HepG2 (cell line): ENCODE results near the gene RNF125. TPM values are rescaled to one million over a fixed set of nuclear protein-coding genes. Genes with fewer than 3 reads are reported as not detected.
A peak's percentile ranks its signal among the peaks of the same experiment; 100 is the strongest.

Experiments used
- ARID5B ChIP-seq: IDR thresholded peaks from 2 replicates; pipeline ENCODE4 v1.4.0; 2020; ENCODE audit warnings: mild to moderate bottlenecking, missing genetic modification reagents
- ATRX ChIP-seq: sonication (generic); formaldehyde crosslinking; IDR thresholded peaks from 2 replicates; pipeline ENCODE4 v1.4.0; 2020; ENCODE audit warnings: missing genetic modification reagents, borderline replicate concordance
- CCAR2 ChIP-seq: fragments of 200-400 bp; formaldehyde crosslinking; optimal IDR thresholded peaks from 2 replicates; pipeline ENCODE3; 2018; ENCODE audit warnings: low read depth, mild to moderate bottlenecking, low read length, moderate library complexity
- HNF4A ChIP-seq: sonication (generic); formaldehyde crosslinking; IDR thresholded peaks from 2 replicates; pipeline ENCODE4 v1.4.0; 2020; ENCODE audit warnings: missing genetic modification reagents
- JUN ChIP-seq: sonication (generic); formaldehyde crosslinking; IDR thresholded peaks from 2 replicates; pipeline ENCODE4 v1.4.0; 2020; ENCODE audit warnings: mild to moderate bottlenecking, missing genetic modification reagents
- NFKBIZ ChIP-seq: IDR thresholded peaks from 2 replicates; pipeline ENCODE4 v1.6.1; 2018; ENCODE audit warnings: missing genetic modification reagents, missing compliant biosample characterization
- SPEN ChIP-seq: sonication (generic); formaldehyde crosslinking; IDR thresholded peaks from 2 replicates; pipeline ENCODE4 v1.5.1; 2020; ENCODE audit warnings: low read depth, mild to moderate bottlenecking, missing genetic modification reagents
- SRSF4 ChIP-seq: fragments of 200-400 bp; formaldehyde crosslinking; IDR thresholded peaks from one replicate; pipeline ENCODE4 v1.6.1; 2018; ENCODE audit warnings: mild to moderate bottlenecking, low read depth, low read length, moderate library complexity; ENCODE audit not compliant: poor library complexity, severe bottlenecking
- ZC3H4 ChIP-seq: sonication (generic); formaldehyde crosslinking; IDR thresholded peaks from 2 replicates; pipeline ENCODE4 v1.4.0; 2020; ENCODE audit warnings: missing genetic modification reagents, borderline replicate concordance
- ZIK1 ChIP-seq: sonication (generic); formaldehyde crosslinking; IDR thresholded peaks from 2 replicates; pipeline ENCODE4 v1.5.0; 2020; ENCODE audit warnings: mild to moderate bottlenecking, low read depth, missing genetic modification reagents, borderline replicate concordance
- ZNF782 ChIP-seq: sonication (generic); formaldehyde crosslinking; IDR thresholded peaks from 2 replicates; pipeline ENCODE4 v1.4.0; 2020; ENCODE audit warnings: missing genetic modification reagents, mild to moderate bottlenecking, borderline replicate concordance
- ZNF839 ChIP-seq: sonication (generic); formaldehyde crosslinking; IDR thresholded peaks from 2 replicates; pipeline ENCODE4 v1.4.0; 2020; ENCODE audit warnings: missing genetic modification reagents, mild to moderate bottlenecking, borderline replicate concordance
- ZZZ3 ChIP-seq: sonication (generic); formaldehyde crosslinking; IDR thresholded peaks from 2 replicates; pipeline ENCODE4 v1.4.0; 2020; ENCODE audit warnings: missing genetic modification reagents, mild to moderate bottlenecking, borderline replicate concordance
- polyA plus RNA-seq, 8 experiments: library from polyadenylated mRNA; depleted of rRNA in 3 of 8; stranded (reverse) in 7 of 8; unstranded in 1 of 8; fragments of >200 nt; fragmentation: Illumina TruSeq in 4 of 8; extraction: Trizol in 4 of 8; gene quantifications; 2 replicates each; pipeline versions ENCODE4 v1.2.1 to v1.2.3, GENCODE V29; 2011 to 2016; ENCODE audit warnings: low read depth in 4 of 8, missing spikeins in 1 of 8, mixed read lengths in 1 of 8; ENCODE audit not compliant: insufficient read depth in 1 of 8
- total RNA-seq, 5 experiments: library from RNA; depleted of rRNA; stranded (reverse); fragments of >200 nt; fragmentation: Illumina TruSeq; extraction: Trizol; gene quantifications; 2 replicates each; pipeline ENCODE4 v1.2.3, GENCODE V29; 2016; ENCODE audit warnings: low read depth in 1 of 5
- TF ChIP-seq, protein P1 (sequence below): sonication (generic); formaldehyde crosslinking; IDR thresholded peaks from 2 replicates; pipeline ENCODE4 v1.9.0; 2022; ENCODE audit warnings: missing genetic modification reagents, mild to moderate bottlenecking, borderline replicate concordance
- TF ChIP-seq, protein P2 (sequence below): sonication (generic); formaldehyde crosslinking; IDR thresholded peaks from 2 replicates; pipeline ENCODE4 v1.5.0; 2020; ENCODE audit warnings: mild to moderate bottlenecking, missing genetic modification reagents, borderline replicate concordance
- TF ChIP-seq, protein P3 (sequence below): IDR thresholded peaks from 2 replicates; pipeline ENCODE4 v1.6.1; 2016; ENCODE audit warnings: missing compliant biosample characterization, missing genetic modification reagents, borderline replicate concordance

The RNF125 gene
- total and polyA plus RNA-seq, 2 of the 13 experiments (the other 11 are each of a cell fraction or from before 2014, with no cell fraction given) = 0.58 to 1.8 TPM

- TF ChIP-seq, protein P1, sequence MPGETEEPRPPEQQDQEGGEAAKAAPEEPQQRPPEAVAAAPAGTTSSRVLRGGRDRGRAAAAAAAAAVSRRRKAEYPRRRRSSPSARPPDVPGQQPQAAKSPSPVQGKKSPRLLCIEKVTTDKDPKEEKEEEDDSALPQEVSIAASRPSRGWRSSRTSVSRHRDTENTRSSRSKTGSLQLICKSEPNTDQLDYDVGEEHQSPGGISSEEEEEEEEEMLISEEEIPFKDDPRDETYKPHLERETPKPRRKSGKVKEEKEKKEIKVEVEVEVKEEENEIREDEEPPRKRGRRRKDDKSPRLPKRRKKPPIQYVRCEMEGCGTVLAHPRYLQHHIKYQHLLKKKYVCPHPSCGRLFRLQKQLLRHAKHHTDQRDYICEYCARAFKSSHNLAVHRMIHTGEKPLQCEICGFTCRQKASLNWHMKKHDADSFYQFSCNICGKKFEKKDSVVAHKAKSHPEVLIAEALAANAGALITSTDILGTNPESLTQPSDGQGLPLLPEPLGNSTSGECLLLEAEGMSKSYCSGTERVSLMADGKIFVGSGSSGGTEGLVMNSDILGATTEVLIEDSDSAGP = no peak
- 0 out of 2 replicates have a peak, but pooled peaks have one; percentile 9 for TF ChIP-seq ARID5B
- no peak for TF ChIP-seq ZNF782 (CRISPR knock-in tag)
- TF ChIP-seq CCAR2 = no peak
- TF ChIP-seq, protein P2, sequence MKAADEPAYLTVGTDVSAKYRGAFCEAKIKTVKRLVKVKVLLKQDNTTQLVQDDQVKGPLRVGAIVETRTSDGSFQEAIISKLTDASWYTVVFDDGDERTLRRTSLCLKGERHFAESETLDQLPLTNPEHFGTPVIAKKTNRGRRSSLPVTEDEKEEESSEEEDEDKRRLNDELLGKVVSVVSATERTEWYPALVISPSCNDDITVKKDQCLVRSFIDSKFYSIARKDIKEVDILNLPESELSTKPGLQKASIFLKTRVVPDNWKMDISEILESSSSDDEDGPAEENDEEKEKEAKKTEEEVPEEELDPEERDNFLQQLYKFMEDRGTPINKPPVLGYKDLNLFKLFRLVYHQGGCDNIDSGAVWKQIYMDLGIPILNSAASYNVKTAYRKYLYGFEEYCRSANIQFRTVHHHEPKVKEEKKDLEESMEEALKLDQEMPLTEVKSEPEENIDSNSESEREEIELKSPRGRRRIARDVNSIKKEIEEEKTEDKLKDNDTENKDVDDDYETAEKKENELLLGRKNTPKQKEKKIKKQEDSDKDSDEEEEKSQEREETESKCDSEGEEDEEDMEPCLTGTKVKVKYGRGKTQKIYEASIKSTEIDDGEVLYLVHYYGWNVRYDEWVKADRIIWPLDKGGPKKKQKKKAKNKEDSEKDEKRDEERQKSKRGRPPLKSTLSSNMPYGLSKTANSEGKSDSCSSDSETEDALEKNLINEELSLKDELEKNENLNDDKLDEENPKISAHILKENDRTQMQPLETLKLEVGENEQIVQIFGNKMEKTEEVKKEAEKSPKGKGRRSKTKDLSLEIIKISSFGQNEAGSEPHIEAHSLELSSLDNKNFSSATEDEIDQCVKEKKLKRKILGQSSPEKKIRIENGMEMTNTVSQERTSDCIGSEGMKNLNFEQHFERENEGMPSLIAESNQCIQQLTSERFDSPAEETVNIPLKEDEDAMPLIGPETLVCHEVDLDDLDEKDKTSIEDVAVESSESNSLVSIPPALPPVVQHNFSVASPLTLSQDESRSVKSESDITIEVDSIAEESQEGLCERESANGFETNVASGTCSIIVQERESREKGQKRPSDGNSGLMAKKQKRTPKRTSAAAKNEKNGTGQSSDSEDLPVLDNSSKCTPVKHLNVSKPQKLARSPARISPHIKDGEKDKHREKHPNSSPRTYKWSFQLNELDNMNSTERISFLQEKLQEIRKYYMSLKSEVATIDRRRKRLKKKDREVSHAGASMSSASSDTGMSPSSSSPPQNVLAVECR = no peak
- no peak for TF ChIP-seq SRSF4
- TF ChIP-seq ZZZ3 (CRISPR knock-in tag) = no peak
- peak; percentile 76 for TF ChIP-seq HNF4A (CRISPR knock-in tag)
- no peak for TF ChIP-seq ZIK1 (CRISPR knock-in tag)
- TF ChIP-seq JUN (CRISPR knock-in tag) = no peak
- no peak for TF ChIP-seq ATRX (CRISPR knock-in tag)
- no peak for TF ChIP-seq ZC3H4 (CRISPR knock-in tag)
- TF ChIP-seq NFKBIZ (CRISPR knock-in tag) = no peak
- TF ChIP-seq, protein P3, sequence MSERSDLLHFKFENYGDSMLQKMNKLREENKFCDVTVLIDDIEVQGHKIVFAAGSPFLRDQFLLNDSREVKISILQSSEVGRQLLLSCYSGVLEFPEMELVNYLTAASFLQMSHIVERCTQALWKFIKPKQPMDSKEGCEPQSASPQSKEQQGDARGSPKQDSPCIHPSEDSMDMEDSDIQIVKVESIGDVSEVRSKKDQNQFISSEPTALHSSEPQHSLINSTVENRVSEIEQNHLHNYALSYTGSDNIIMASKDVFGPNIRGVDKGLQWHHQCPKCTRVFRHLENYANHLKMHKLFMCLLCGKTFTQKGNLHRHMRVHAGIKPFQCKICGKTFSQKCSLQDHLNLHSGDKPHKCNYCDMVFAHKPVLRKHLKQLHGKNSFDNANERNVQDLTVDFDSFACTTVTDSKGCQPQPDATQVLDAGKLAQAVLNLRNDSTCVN (CRISPR knock-in tag) = no peak
- TF ChIP-seq SPEN = no peak
- TF ChIP-seq ZNF839 (CRISPR knock-in tag) = no peak
Measured at GRCh38 chr18:32095900-32096229, 77.2 kb downstream of the RNF125 start (continued).
